Measurements from ENCODE around the gene OSBP2. TPM values are rescaled to one million over a fixed set of nuclear protein-coding genes. Genes with fewer than 3 reads are reported as not detected.
"Not testable (repeated sequence)": the region's sequence is repeated elsewhere in the genome, so short reads cannot be mapped to it uniquely, and the experiment has no call there.

Gene OSBP2
- total RNA-seq, 1 experiment from 2014 or later = 7.1 TPM

DNA sequence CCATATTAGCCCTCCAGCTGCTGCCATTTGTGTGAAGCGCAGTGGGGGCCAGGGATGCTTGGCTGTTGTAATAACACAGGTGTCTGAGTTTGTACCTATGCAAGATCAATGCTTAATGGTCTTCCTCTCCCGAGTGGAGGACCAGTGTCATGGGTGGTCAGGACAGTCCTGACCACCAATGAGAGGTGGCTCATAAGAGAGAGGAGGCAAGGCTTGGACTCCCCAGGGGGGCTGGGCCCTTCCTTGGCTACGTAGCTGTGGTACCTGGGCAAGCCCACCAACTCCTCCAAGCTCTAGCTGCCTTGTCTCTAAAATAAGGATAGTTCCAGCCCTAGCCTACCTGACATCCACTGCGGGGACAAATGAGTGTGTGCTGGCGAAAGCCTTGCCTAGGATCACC lies 79.2 kb downstream of the OSBP2 start:
- Histone ChIP-seq H3K27ac (no peak overlapping the region), H3K4me2 (no peak overlapping the region), H3K4me1 (replicated peaks; ENCODE audit: insufficient read depth) (no peaks in the 10 kb centered on the region), H4K20me1 (ENCODE audit: insufficient read depth) (no peaks in the 10 kb centered on the region), H2AFZ (no peak overlapping the region), H3K4me3 (no peak overlapping the region), H3K9me3 (ENCODE audit: insufficient read depth, low read depth) (no peaks in the 10 kb centered on the region), H3F3A (ENCODE audit: insufficient read depth, low read depth) (no peaks in the 10 kb centered on the region), H3K9me2 (ENCODE audit: insufficient read depth) (no peaks in the 10 kb centered on the region), H3K36me3 (ENCODE audit: low read depth) (no peaks in the 10 kb centered on the region), H3K27me3 (ENCODE audit: insufficient read depth, low read depth) (no peaks in the 10 kb centered on the region), H3K79me2 (ENCODE audit: low read depth) (no peaks in the 10 kb centered on the region)
- no peak for TF ChIP-seq EZH2 (IDR thresholded peaks at IDR 0.05; ENCODE audit: low read depth)
- TF ChIP-seq, protein P1, sequence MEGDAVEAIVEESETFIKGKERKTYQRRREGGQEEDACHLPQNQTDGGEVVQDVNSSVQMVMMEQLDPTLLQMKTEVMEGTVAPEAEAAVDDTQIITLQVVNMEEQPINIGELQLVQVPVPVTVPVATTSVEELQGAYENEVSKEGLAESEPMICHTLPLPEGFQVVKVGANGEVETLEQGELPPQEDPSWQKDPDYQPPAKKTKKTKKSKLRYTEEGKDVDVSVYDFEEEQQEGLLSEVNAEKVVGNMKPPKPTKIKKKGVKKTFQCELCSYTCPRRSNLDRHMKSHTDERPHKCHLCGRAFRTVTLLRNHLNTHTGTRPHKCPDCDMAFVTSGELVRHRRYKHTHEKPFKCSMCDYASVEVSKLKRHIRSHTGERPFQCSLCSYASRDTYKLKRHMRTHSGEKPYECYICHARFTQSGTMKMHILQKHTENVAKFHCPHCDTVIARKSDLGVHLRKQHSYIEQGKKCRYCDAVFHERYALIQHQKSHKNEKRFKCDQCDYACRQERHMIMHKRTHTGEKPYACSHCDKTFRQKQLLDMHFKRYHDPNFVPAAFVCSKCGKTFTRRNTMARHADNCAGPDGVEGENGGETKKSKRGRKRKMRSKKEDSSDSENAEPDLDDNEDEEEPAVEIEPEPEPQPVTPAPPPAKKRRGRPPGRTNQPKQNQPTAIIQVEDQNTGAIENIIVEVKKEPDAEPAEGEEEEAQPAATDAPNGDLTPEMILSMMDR (conservative IDR thresholded peaks at IDR 0.05) = no peak
- intact Hi-C loops (cut with micrococcal nuclease; ENCODE audit: unreplicated experiment) = no loop called here
- BruUV-seq (replicated peaks) = no TSS peak
- ChIA-PET POLR2A (ENCODE audit: unreplicated experiment) (no interaction called here), CTCF (no interaction called here)
- DNase-seq = no peak

DNA sequence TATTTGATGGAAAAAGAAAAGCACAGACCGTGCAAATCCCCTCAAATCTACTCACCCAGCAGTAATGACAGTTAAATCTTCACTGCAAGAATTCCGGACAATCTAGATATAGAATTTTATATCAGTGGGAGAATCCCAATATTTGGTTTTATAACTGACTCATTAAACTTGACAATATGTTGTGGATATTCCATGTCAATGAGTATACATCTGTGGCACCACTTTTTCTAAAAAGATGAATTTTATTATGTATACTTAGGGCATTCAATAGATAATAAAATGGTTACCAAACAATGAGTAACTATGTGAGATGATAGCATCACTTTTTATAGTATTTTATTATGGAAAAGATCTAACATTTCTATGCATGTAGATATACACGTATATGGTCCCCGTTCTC lies 79.9 kb downstream of the OSBP2 start:
- TF ChIP-seq, protein P1 (conservative IDR thresholded peaks at IDR 0.05) = no peak
- Histone ChIP-seq H3K27me3 (ENCODE audit: insufficient read depth, low read depth) (no peaks in the 10 kb centered on the region), H3K4me1 (replicated peaks; ENCODE audit: insufficient read depth) (no peaks in the 10 kb centered on the region), H3K27ac (no peak overlapping the region), H3K9me3 (ENCODE audit: insufficient read depth, low read depth) (no peaks in the 10 kb centered on the region), H2AFZ (no peak overlapping the region), H4K20me1 (ENCODE audit: insufficient read depth) (no peaks in the 10 kb centered on the region), H3K36me3 (ENCODE audit: low read depth) (no peaks in the 10 kb centered on the region), H3K9me2 (ENCODE audit: insufficient read depth) (no peaks in the 10 kb centered on the region), H3K79me2 (ENCODE audit: low read depth) (no peaks in the 10 kb centered on the region), H3K4me3 (no peak overlapping the region), H3K4me2 (no peak overlapping the region), H3F3A (ENCODE audit: insufficient read depth, low read depth) (no peaks in the 10 kb centered on the region)
- no peak for DNase-seq
- BruUV-seq (replicated peaks) = no TSS peak
- intact Hi-C loops (cut with micrococcal nuclease; ENCODE audit: unreplicated experiment) = no loop called here
- ChIA-PET POLR2A (ENCODE audit: unreplicated experiment) (no interaction called here), CTCF (no interaction called here)

DNA sequence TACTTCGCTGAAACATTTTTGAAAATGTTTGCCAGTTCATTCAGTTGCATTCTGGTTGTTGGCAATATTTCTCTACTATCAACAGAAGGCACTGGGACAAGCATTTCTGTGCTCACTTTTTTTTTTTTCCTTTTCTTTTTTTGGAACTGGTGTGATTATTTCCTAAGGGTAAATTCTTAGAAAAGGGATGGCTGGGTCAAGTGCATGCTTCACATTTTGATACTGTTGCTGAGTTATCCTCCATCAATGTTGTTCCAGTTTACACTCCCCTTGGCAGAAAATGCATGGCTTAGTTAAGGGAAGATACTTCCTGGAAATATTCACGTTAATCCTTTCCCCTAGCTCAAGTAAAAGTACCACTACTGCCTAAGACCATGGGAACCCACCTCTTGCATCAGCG lies 81.8 kb downstream of the OSBP2 start:
- no peaks in the 10 kb centered on the region for H3K27me3 ChIP-seq (ENCODE audit: insufficient read depth, low read depth)
- no peak overlapping the region for H3K4me3 ChIP-seq
- POLR2A ChIA-PET (ENCODE audit: unreplicated experiment) = interaction anchor here (0.6 kb wide), 1 partner anchor 302 kb away, joined by 6 read pairs; no protein-coding TSS in a partner anchor
- CTCF ChIA-PET = no interaction called here
- H3F3A ChIP-seq (ENCODE audit: insufficient read depth, low read depth) = peaks cover 1% of the 10 kb centered on the region; the same call in 1 of the 2 replicates
- H3K4me1 ChIP-seq (replicated peaks; ENCODE audit: insufficient read depth) = peaks cover 5% of the 10 kb centered on the region
- H3K4me2 ChIP-seq = no peak overlapping the region
- DNase-seq = no peak
- H3K79me2 ChIP-seq (ENCODE audit: low read depth) = no peaks in the 10 kb centered on the region
- intact Hi-C loops (cut with micrococcal nuclease; ENCODE audit: unreplicated experiment) = no loop called here
- BruUV-seq (replicated peaks) = no TSS peak
- no peaks in the 10 kb centered on the region for H3K9me3 ChIP-seq (ENCODE audit: insufficient read depth, low read depth)
- H3K9me2 ChIP-seq (ENCODE audit: insufficient read depth) = no peaks in the 10 kb centered on the region
- TF ChIP-seq EZH2 (IDR thresholded peaks at IDR 0.05; ENCODE audit: low read depth) = no peak
- TF ChIP-seq, protein P1 (conservative IDR thresholded peaks at IDR 0.05) = no peak
- H3K36me3 ChIP-seq (ENCODE audit: low read depth) = no peaks in the 10 kb centered on the region
- no peak overlapping the region for H3K27ac ChIP-seq
- H4K20me1 ChIP-seq (ENCODE audit: insufficient read depth) = no peaks in the 10 kb centered on the region
- no peak overlapping the region for H2AFZ ChIP-seq

DNA sequence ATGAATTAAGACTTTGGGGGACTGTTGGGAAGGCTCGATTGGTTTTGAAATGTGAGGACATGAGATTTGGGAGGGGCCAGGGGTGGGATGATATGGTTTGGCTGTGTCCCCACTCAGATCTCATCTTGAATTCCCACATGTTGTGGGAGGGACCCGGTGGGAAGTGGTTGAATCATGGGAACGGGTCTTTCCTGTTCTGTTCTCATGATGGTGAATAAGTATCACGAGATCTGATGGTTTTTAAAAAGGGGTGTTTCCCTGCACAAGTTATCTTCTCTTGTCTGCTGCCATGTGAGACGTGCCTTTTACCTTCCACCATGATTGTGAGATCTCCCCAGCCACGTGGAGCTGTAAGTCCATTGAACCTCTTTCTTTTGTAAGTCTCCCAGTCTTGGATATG lies 82.5 kb downstream of the OSBP2 start:
- H2AFZ ChIP-seq; H3K36me3 ChIP-seq (ENCODE audit: low read depth); H3K4me3 ChIP-seq; H3K79me2 ChIP-seq (ENCODE audit: low read depth); H4K20me1 ChIP-seq (ENCODE audit: insufficient read depth); DNase-seq; intact Hi-C loops (cut with micrococcal nuclease; ENCODE audit: unreplicated experiment); POLR2A ChIA-PET (ENCODE audit: unreplicated experiment); H3K9me3 ChIP-seq (ENCODE audit: insufficient read depth, low read depth); H3K27me3 ChIP-seq (ENCODE audit: insufficient read depth, low read depth); H3F3A ChIP-seq (ENCODE audit: insufficient read depth, low read depth); BruUV-seq (replicated peaks); H3K27ac ChIP-seq; H3K9me2 ChIP-seq (ENCODE audit: insufficient read depth); H3K4me2 ChIP-seq; CTCF ChIA-PET: not testable (repeated sequence)
- H3K4me1 ChIP-seq (replicated peaks; ENCODE audit: insufficient read depth) = peaks cover 11% of the 10 kb centered on the region

Data from PC-9 (cell line).